Measurements from ENCODE around the gene DNAL4. TPM values are rescaled to one million over a fixed set of nuclear protein-coding genes. Genes with fewer than 3 reads are reported as not detected.

DNAL4 gene
- total and polyA plus RNA-seq, 7 donors, result 7.9 to 25.8 (median 15.0) TPM

- no peaks in the 10 kb centered on the region for H3K4me1 ChIP-seq
- TF ChIP-seq POLR2AphosphoS5 (IDR thresholded peaks at IDR 0.05), result no peak
- no peak for TF ChIP-seq POLR2A (IDR thresholded peaks at IDR 0.05)
- TF ChIP-seq CTCF (IDR thresholded peaks at IDR 0.05), result no peak
- H3K4me3 ChIP-seq, result no peak overlapping the region
- intact Hi-C loops (cut with DNase I), result no loop called here
- H3K27ac ChIP-seq, result no peak overlapping the region
- no peak for DNase-seq
- H3K36me3 ChIP-seq, result no peaks in the 10 kb centered on the region
- H3K27me3 ChIP-seq, result no peaks in the 10 kb centered on the region
- H3K9me3 ChIP-seq, result no peaks in the 10 kb centered on the region
- WGBS, 2 donors, result 75 to 93% methylated on average over 5 of the region's 5 CpGs
These were observed 41.0 kb upstream of the DNAL4 start for GRCh38 chr22:38834991-38835390.

GRCh38 chr22:38834215-38834953, 40.4 kb upstream of the DNAL4 start:
- 77 to 84% methylated on average over 13 of the region's 13 CpGs for WGBS, 2 donors
- no peaks in the 10 kb centered on the region for H3K4me1 ChIP-seq
- TF ChIP-seq POLR2AphosphoS5 (IDR thresholded peaks at IDR 0.05), result no peak
- no peak for TF ChIP-seq EP300 (IDR thresholded peaks at IDR 0.05)
- no peak for TF ChIP-seq POLR2A (IDR thresholded peaks at IDR 0.05)
- no peak for TF ChIP-seq CTCF (IDR thresholded peaks at IDR 0.05)
- no peaks in the 10 kb centered on the region for H3K9me3 ChIP-seq
- no peak overlapping the region for H3K4me3 ChIP-seq
- no peak for DNase-seq
- H3K27ac ChIP-seq, result no peak overlapping the region
- intact Hi-C loops (cut with DNase I), result no loop called here
- no peaks in the 10 kb centered on the region for H3K36me3 ChIP-seq
- H3K27me3 ChIP-seq, result no peaks in the 10 kb centered on the region

GRCh38 chr22:38833061-38833460, 39.1 kb upstream of the DNAL4 start:
- 76 to 82% methylated on average over 3 of the region's 3 CpGs for WGBS, 2 donors
- TF ChIP-seq POLR2AphosphoS5 (IDR thresholded peaks at IDR 0.05) (no peak), EP300 (IDR thresholded peaks at IDR 0.05) (no peak), POLR2A (IDR thresholded peaks at IDR 0.05) (no peak), CTCF (IDR thresholded peaks at IDR 0.05) (no peak)
- Histone ChIP-seq H3K4me1 (no peaks in the 10 kb centered on the region), H3K4me3 (no peak overlapping the region), H3K27ac (no peak overlapping the region), H3K9me3 (no peaks in the 10 kb centered on the region), H3K36me3 (no peaks in the 10 kb centered on the region), H3K27me3 (no peaks in the 10 kb centered on the region)
- DNase-seq, result no peak
- intact Hi-C loops (cut with DNase I), result no loop called here

GRCh38 chr22:38832005-38832978, 38.3 kb upstream of the DNAL4 start:
- TF ChIP-seq POLR2A (IDR thresholded peaks at IDR 0.05), result no peak
- TF ChIP-seq EP300 (IDR thresholded peaks at IDR 0.05), result no peak
- no peak for TF ChIP-seq POLR2AphosphoS5 (IDR thresholded peaks at IDR 0.05)
- TF ChIP-seq CTCF (IDR thresholded peaks at IDR 0.05), result no peak
- no peak overlapping the region for H3K27ac ChIP-seq
- intact Hi-C loops (cut with DNase I), result no loop called here
- no peaks in the 10 kb centered on the region for H3K27me3 ChIP-seq
- WGBS, 2 donors, result 80 to 83% methylated on average over 30 of the region's 30 CpGs
- no peaks in the 10 kb centered on the region for H3K36me3 ChIP-seq
- H3K4me3 ChIP-seq, result no peak overlapping the region
- H3K4me1 ChIP-seq, result no peaks in the 10 kb centered on the region
- no peaks in the 10 kb centered on the region for H3K9me3 ChIP-seq
- DNase-seq, result peak; percentile 25

Measured in sigmoid colon (tissue), 7 donors.